Endothelial cell of umbilical vein (primary cell): Measurements from ENCODE around the gene TENM4. TPM values are rescaled to one million over a fixed set of nuclear protein-coding genes. Genes with fewer than 3 reads are reported as not detected.

Experiments
- BruUV-seq: library from RNA; stranded (reverse); fragments of 400-500 nt; replicated peaks from 2 replicates; lab custom pipeline; 2021; lab: Mats Ljungman, UMichigan
- CTCF ChIA-PET: fragments of 300-600, 350-600 bp; sonication (Branson Sonifier 250); formaldehyde crosslinking; loops from one replicate; lab custom pipeline; 2021; ENCODE audit warnings: antibody characterized with exemption, inconsistent platforms; lab: Charles Lee
- POLR2A ChIA-PET: fragments of 300-600, 350-600 bp; sonication (Branson Sonifier 250); formaldehyde crosslinking; loops from one replicate; lab custom pipeline; 2021; ENCODE audit warnings: antibody characterized with exemption, inconsistent platforms; lab: Charles Lee
- DNase-seq: peaks from one replicate; pipeline ENCODE4 v3.0.0-alpha.2; 2011; ENCODE audit warnings: low read depth, low spot score
- FAIRE-seq: peaks from 2 replicates; lab custom pipeline; 2011; peaks lifted over from hg19 to GRCh38; lab: Jason Lieb, UNC
- H2AFZ ChIP-seq: 2 replicates; pipeline ENCODE4 v1.6.0; 2012; ENCODE audit warnings: low read depth, low read length, control low read depth, inconsistent platforms
- H3K27ac ChIP-seq: 2 replicates; pipeline ENCODE4 v1.5.1; 2011; ENCODE audit warnings: low read depth, mild to moderate bottlenecking, control low read depth, low read length, moderate library complexity; ENCODE audit not compliant: insufficient read depth
- H3K27me3 ChIP-seq, 2 experiments: 2 replicates each; pipeline versions ENCODE4 v1.6.0 to v1.6.1; 2011; ENCODE audit warnings: low read length in 2 of 2, mixed read lengths in 1 of 2; ENCODE audit not compliant: control insufficient read depth in 2 of 2, insufficient read depth in 2 of 2
- H3K36me3 ChIP-seq, 2 experiments: 2 replicates in 1 of 2; 3 replicates in 1 of 2; pipeline ENCODE4 v1.5.1; 2011; ENCODE audit warnings: low read length in 2 of 2, mild to moderate bottlenecking in 1 of 2, moderate library complexity in 1 of 2; ENCODE audit not compliant: control insufficient read depth in 2 of 2, insufficient read depth in 2 of 2; ENCODE audit errors: extremely low read depth in 1 of 2
- H3K4me1 ChIP-seq: 3 replicates; pipeline ENCODE4 v1.5.1; 2011; ENCODE audit warnings: mild to moderate bottlenecking, low read length; ENCODE audit not compliant: control insufficient read depth, insufficient read depth; ENCODE audit errors: extremely low read depth
- H3K4me2 ChIP-seq: 2 replicates; pipeline ENCODE4 v1.6.1; 2011; ENCODE audit warnings: low read length, control low read depth, mixed read lengths; ENCODE audit not compliant: insufficient read depth
- H3K4me3 ChIP-seq, 3 experiments: fragments of 200-600 bp in 1 of 3; sonication (generic), shearing (Covaris generic) in 1 of 3; replicated peaks in 1 of 3; 2 replicates each; pipeline ENCODE4 v1.5.1; 2011 to 2016; ENCODE audit warnings: control low read depth in 3 of 3, low read length in 3 of 3, mild to moderate bottlenecking in 2 of 3, inconsistent platforms in 1 of 3, low read depth in 1 of 3, moderate library complexity in 1 of 3; ENCODE audit not compliant: insufficient read depth in 1 of 3
- H3K79me2 ChIP-seq: 2 replicates; pipeline ENCODE4 v1.6.0; 2012; ENCODE audit warnings: low read length, inconsistent platforms; ENCODE audit not compliant: control insufficient read depth, insufficient read depth
- H3K9ac ChIP-seq: replicated peaks from 2 replicates; pipeline ENCODE3; 2011; ENCODE audit warnings: low read length, control low read depth; ENCODE audit not compliant: insufficient read depth; ENCODE audit errors: extremely low read depth
- H3K9me1 ChIP-seq: replicated peaks from 3 replicates; pipeline ENCODE4 v1.6.0; 2011; ENCODE audit warnings: mild to moderate bottlenecking, low read length; ENCODE audit not compliant: control insufficient read depth, insufficient read depth; ENCODE audit errors: extremely low read depth
- H3K9me3 ChIP-seq: replicated peaks from 2 replicates; pipeline ENCODE4 v1.5.1; 2012; ENCODE audit warnings: low read length, inconsistent platforms; ENCODE audit not compliant: control insufficient read depth, insufficient read depth
- H4K20me1 ChIP-seq: replicated peaks from 2 replicates; pipeline ENCODE3; 2011; ENCODE audit warnings: mild to moderate bottlenecking, low read length; ENCODE audit not compliant: control insufficient read depth, insufficient read depth; ENCODE audit errors: extremely low read depth
- EZH2 ChIP-seq: IDR thresholded peaks from 2 replicates; pipeline ENCODE4 v1.6.1; 2012; ENCODE audit warnings: borderline replicate concordance, low read depth, mild to moderate bottlenecking, moderate library complexity, low read length, inconsistent platforms; ENCODE audit not compliant: severe bottlenecking
- FOS ChIP-seq: IDR thresholded peaks from 2 replicates; pipeline ENCODE4 v1.6.1; 2011; ENCODE audit warnings: mild to moderate bottlenecking, low read length, moderate library complexity, borderline replicate concordance; ENCODE audit not compliant: insufficient read depth
- GATA2 ChIP-seq: IDR thresholded peaks from 2 replicates; pipeline ENCODE4 v1.7.0; 2011; ENCODE audit warnings: low read depth, mild to moderate bottlenecking, moderate library complexity, mixed read lengths, low read length; ENCODE audit not compliant: insufficient read length, insufficient read depth
- JUN ChIP-seq: IDR thresholded peaks from 2 replicates; pipeline ENCODE4 v1.6.1; 2011; ENCODE audit warnings: borderline replicate concordance, low read depth; ENCODE audit not compliant: insufficient read length, insufficient read depth
- MYC ChIP-seq: IDR thresholded peaks from one replicate; pipeline ENCODE4 v1.6.1; 2011; ENCODE audit warnings: mild to moderate bottlenecking, low read depth, low read length
- POLR2A ChIP-seq: IDR thresholded peaks from 2 replicates; pipeline ENCODE4 v1.6.1; 2012; ENCODE audit warnings: low read depth, mild to moderate bottlenecking, control low read depth, low read length
- POLR2AphosphoS5 ChIP-seq: IDR thresholded peaks from 2 replicates; pipeline ENCODE4 v1.6.1; 2012; ENCODE audit warnings: low read depth, mild to moderate bottlenecking, control low read depth, low read length, moderate library complexity; ENCODE audit not compliant: insufficient read depth
- dilution Hi-C: fragments of 300-500 bp; cut with MboI; formaldehyde crosslinking; loops from one replicate; pipeline ENCODE4 v1.15.0; 2019; ENCODE audit warnings: low sequenced_read_pairs; ENCODE audit not compliant: extremely low pct_ligation_motif_present
- intact Hi-C: fragments of 100-400 bp; cut with micrococcal nuclease; formaldehyde crosslinking; loops from one replicate; pipeline ENCODE4 v1.10.0; 2022
- polyA plus RNA-seq, 4 experiments: library from polyadenylated mRNA; depleted of rRNA in 3 of 4; stranded (reverse) in 3 of 4; unstranded in 1 of 4; fragments of >200 nt; gene quantifications; 2 replicates each; pipeline versions ENCODE4 v1.2.1 to v1.2.3, GENCODE V29; 2011 to 2012; ENCODE audit warnings: missing spikeins in 1 of 4
- total RNA-seq: library from RNA; stranded (reverse); gene quantifications from 2 replicates; pipeline ENCODE4 v1.2.3, GENCODE V29; 2021
- TF ChIP-seq, protein P1 (sequence below): IDR thresholded peaks from 2 replicates; pipeline ENCODE4 v1.6.1; 2011; ENCODE audit not compliant: insufficient read depth, insufficient read length
- TF ChIP-seq, protein P2 (sequence below), 2 donors: IDR thresholded peaks; 1 replicate in 1 of 2; 2 replicates in 1 of 2; pipeline ENCODE4 v1.5.1; 2011; ENCODE audit warnings: low read length in 2 of 2, mild to moderate bottlenecking in 2 of 2, moderate library complexity in 2 of 2, control low read depth in 1 of 2, inconsistent platforms in 1 of 2, low read depth in 1 of 2; ENCODE audit not compliant: insufficient read depth in 1 of 2; ENCODE audit errors: extremely low read depth in 1 of 2

TENM4 gene
- total and polyA plus RNA-seq, 2 donors (not counting 3 experiments of a cell fraction or from before 2014, with no cell fraction given) = 0.06 to 0.27 TPM

DNA sequence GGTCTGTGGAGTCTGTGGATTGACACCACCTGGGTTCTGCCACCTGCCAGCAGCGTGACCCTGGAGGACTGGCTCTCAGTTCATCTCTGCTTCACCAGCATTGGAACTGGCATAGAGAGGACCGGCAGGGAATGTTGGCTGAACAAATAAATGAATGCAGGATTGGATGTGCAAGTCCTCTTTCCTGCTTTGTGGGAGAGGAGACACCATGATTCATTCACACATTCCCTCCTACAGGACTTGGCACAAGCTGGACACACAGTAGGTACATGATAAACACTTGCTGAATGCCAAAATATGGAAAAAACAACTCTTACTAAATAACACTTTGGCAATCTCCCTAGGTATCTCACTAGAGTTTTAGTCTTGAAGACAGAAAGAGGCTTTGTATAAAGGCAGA lies 749.6 kb downstream of the TENM4 start:
- BruUV-seq = no TSS peak
- Histone ChIP-seq H3K9me3 (no peaks in the 10 kb centered on the region), H4K20me1 (no peaks in the 10 kb centered on the region), H3K4me2 (no peak overlapping the region), H2AFZ (no peak overlapping the region), H3K27ac (no peak overlapping the region), H3K9me1 (no peaks in the 10 kb centered on the region), H3K4me1 (no peaks in the 10 kb centered on the region), H3K4me3 (no peak overlapping the region), H3K9ac (no peak overlapping the region), H3K27me3 (no peaks in the 10 kb centered on the region), H3K79me2 (no peaks in the 10 kb centered on the region), H3K36me3 (no peaks in the 10 kb centered on the region)
- DNase-seq (no peak), FAIRE-seq (no peak)
- CTCF ChIA-PET = interaction anchor here (1.0 kb wide), 1 partner anchor 409 kb away, joined by 3 read pairs; no protein-coding TSS in a partner anchor
- TF ChIP-seq, protein P1, sequence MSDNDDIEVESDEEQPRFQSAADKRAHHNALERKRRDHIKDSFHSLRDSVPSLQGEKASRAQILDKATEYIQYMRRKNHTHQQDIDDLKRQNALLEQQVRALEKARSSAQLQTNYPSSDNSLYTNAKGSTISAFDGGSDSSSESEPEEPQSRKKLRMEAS = no peak
- no peak for TF ChIP-seq POLR2A
- intact Hi-C loops (no loop called here), dilution Hi-C loops (no loop called here)
- POLR2A ChIA-PET = no interaction called here

DNA sequence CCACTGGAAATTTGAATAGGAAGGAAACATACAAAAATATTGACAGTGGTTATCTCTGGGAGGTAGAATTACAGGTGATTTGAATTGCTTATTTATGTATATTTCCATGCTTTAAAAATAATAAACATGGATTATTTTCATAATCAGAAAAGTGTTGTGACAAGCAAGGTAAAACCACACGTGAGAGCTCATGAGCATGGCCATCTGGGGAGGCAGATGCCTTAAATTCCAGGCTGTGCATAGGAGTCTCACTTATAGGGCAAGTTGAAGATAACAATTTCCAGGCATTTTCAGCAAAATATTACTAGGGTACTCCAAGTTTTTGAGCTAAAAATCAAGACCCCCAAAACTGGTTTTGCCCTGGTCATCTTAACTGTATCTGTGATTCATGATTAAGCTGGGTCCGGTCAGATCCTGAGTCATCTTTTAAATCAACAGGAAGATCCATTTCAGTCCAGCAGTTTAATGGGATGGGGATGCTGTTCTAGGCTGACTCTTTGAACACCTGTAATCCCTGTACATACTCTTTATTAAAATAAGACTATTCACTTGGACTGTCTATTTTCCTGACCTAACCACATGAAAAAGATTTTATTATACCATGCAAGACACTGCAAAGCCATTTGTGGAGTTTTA lies 750.4 kb downstream of the TENM4 start:
- POLR2A ChIA-PET = no interaction called here
- Histone ChIP-seq H3K9me3 (no peaks in the 10 kb centered on the region), H3K9me1 (no peaks in the 10 kb centered on the region), H3K79me2 (no peaks in the 10 kb centered on the region), H4K20me1 (no peaks in the 10 kb centered on the region), H3K4me3 (no peak overlapping the region), H3K4me1 (no peaks in the 10 kb centered on the region), H3K9ac (no peak overlapping the region), H3K27me3 (no peaks in the 10 kb centered on the region), H3K36me3 (no peaks in the 10 kb centered on the region), H3K27ac (no peak overlapping the region), H3K4me2 (no peak overlapping the region), H2AFZ (no peak overlapping the region)
- dilution Hi-C loops (no loop called here), intact Hi-C loops (no loop called here)
- FAIRE-seq = no peak
- TF ChIP-seq MYC = no peak
- no peak for TF ChIP-seq GATA2
- no peak for TF ChIP-seq JUN
- TF ChIP-seq, protein P1 = no peak
- TF ChIP-seq, protein P2, sequence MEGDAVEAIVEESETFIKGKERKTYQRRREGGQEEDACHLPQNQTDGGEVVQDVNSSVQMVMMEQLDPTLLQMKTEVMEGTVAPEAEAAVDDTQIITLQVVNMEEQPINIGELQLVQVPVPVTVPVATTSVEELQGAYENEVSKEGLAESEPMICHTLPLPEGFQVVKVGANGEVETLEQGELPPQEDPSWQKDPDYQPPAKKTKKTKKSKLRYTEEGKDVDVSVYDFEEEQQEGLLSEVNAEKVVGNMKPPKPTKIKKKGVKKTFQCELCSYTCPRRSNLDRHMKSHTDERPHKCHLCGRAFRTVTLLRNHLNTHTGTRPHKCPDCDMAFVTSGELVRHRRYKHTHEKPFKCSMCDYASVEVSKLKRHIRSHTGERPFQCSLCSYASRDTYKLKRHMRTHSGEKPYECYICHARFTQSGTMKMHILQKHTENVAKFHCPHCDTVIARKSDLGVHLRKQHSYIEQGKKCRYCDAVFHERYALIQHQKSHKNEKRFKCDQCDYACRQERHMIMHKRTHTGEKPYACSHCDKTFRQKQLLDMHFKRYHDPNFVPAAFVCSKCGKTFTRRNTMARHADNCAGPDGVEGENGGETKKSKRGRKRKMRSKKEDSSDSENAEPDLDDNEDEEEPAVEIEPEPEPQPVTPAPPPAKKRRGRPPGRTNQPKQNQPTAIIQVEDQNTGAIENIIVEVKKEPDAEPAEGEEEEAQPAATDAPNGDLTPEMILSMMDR (IDR thresholded peaks at IDR 0.05; ENCODE audit: extremely low read depth in 1 of 2, insufficient read depth in 1 of 2, low read depth in 1 of 2, low read length in 2 of 2) = no peak
- no peak for TF ChIP-seq POLR2AphosphoS5
- no peak for TF ChIP-seq FOS
- no peak for TF ChIP-seq EZH2
- no peak for TF ChIP-seq POLR2A
- CTCF ChIA-PET = interaction anchor here (1.0 kb wide), 1 partner anchor 410 kb away, joined by 3 read pairs; no protein-coding TSS in a partner anchor
- DNase-seq = no peak
- BruUV-seq = no TSS peak
